Stimulated activated CD4-positive, alpha-beta T cell treated with anti-CD3 and anti-CD28 coated beads, TNF-alpha, amount 100 ng/mL, for 1 hour (primary cell): Measurements from ENCODE around the gene EFEMP2.
"Not testable (repeated sequence)": the region's sequence is repeated elsewhere in the genome, so short reads cannot be mapped to it uniquely, and the experiment has no call there.

ENCODE experiments used
- DNase-seq, 3 donors: peaks; one replicate each; pipeline ENCODE4 v3.0.0-alpha.2; 2020; ENCODE audit warnings: low read depth in 3 of 3, low spot score in 1 of 3

Gene EFEMP2

DNA sequence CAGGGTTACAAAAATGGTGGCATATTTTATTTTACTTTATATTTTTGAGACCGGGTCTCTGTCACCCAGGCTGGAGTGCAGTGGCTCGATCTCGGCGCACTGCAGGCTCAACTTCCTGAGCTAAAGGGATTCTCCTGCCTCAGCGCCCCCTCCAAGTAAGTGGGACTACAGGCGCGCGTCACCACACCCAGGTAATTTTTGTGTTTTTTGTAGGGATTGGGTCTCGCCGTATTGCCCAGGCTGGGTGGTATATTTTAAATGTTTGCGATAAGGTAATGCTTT, 28.2 kb upstream of the EFEMP2 start:
- DNase-seq, result no peak

DNA sequence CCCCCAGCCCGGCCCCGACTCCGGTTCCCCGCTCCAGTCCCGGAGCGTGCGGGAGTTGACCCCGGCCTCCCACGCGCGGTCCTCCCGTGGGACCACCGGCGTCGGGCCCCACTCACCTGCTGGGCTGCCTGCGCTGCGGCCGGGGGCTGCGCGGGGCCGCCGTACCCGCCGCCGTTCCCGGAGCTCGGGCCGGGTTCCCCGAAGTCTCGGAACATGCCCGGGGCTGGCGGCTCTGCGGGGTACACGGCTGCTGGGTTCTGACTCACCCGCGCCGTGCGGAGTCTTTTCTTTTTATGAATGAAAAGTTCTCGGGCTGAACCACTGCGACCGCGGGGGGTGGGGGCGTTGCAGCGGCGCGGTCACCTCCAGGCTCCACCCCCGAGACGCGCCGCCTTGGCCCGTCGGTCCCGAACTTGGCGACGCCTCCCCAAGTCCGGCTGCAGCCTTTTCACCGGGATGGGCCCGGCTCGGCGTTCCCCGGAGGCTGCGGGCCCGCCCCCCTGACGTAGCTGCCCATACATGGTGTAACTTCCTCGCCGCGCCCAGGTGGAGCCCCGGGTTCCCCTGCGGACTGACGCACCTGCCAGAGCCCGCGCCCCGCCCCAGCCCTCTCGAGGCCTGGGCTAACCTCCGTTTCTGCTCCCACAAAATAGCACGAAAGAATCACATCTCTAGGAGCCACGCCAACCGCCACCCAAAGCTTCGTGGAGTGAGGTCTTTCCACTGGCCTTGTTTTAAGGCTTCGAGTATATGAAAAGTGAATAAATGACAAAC, 27.7 kb upstream of the EFEMP2 start, which contains the start of gene FOSL1:
TSS of gene FOSL1 (minus strand) at position 264 of the 774 bp plus-strand sequence. CDS start at position 215, 49 bp downstream.
- DNase-seq, result peak; percentile 80 to 84 (median 82)

DNA sequence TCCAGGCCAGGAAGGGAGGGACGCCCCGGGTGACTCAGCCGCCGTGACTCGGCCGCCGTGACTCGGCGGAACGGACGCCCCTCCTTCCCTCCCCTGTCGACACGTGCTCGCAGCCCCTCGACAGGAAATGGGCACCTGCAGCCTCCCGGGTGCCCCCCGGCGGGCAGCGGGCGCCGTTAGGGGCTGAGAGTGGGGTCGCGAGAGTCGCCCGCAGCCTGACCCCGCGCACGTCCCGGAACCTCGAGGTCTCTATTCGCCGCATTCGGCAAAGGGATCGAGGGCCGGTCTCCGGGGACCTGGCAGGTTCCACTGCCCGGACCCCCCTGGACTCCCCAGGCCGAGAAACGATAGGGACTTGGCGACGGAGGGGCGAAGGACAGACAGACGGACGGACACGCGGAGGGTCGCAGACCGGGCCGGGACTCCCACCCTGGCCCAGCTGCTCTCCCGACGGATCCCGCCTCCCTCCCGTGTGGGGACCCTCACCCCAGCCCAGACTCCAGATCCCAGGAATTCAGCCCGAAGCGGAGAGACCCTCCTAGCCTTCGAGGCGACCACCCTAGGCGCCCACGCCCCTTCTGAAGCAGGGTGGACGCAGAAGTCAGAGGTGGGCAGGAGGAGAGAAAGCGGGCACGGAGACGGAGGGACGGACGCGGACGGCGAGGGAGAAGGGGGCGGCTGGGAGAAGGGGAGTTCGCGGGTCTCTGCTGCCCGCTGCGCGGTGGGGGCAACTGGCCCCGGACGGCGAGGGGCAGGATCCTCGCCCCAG, 26.9 kb upstream of the EFEMP2 start:
- DNase-seq, result peak in 2 of 3 donors; percentile 37 to 68

DNA sequence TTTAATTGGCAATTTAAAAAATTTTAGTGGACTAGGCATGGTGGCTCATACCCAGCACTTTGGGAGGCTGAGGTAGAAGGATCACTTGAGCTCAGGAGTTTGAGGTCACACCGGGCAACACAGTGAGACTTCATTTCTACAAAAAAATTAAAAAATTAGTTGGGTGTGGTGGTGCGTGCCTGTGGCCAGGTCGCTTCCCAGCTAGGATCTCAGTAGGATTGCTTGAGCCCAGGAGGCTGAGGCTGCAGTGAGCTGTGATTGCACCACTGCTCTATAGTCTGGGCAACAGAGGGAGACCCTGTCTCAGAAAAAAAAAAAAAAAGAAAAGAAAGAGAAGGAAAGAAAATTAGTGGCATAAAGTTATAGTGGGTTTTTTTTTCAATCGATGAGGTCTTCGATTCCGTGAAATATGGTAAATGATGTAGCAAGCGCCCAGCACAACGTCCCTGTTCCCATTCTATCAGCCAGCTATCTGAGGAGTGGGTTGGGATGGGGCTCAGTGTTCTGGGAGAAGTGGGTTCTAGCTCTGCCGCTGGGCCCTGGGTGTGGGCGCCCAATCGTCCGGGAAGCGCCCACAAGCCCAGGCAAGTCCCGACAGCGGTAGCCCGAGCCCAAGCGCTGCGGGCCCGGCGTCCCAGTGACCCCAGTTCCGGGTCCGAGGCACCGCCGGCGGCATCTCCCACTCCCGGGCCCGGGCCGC, 26.2 kb upstream of the EFEMP2 start:
- no peak for DNase-seq

DNA sequence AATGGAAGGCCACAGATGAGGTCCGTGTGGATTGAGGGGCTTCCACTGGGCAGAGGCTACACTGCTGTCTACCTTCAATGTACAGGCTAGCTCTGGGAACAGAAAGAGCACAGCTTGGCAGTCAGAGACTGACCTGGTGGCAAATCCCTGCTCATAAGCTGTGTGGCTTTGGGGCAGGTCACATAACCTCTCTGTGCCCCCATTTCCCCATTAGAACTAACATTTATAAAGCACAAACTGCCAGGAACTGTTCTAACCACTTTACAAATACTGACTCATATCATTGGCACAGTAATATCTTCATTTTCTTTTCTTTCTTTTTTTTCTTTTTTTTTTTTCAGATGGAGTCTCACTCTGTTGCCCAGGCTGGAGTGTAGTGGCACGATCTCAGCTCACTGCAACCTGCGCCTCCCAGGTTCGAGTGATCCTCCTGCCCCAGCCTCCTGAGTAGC, 24.4 kb upstream of the EFEMP2 start:
- no peak for DNase-seq

DNA sequence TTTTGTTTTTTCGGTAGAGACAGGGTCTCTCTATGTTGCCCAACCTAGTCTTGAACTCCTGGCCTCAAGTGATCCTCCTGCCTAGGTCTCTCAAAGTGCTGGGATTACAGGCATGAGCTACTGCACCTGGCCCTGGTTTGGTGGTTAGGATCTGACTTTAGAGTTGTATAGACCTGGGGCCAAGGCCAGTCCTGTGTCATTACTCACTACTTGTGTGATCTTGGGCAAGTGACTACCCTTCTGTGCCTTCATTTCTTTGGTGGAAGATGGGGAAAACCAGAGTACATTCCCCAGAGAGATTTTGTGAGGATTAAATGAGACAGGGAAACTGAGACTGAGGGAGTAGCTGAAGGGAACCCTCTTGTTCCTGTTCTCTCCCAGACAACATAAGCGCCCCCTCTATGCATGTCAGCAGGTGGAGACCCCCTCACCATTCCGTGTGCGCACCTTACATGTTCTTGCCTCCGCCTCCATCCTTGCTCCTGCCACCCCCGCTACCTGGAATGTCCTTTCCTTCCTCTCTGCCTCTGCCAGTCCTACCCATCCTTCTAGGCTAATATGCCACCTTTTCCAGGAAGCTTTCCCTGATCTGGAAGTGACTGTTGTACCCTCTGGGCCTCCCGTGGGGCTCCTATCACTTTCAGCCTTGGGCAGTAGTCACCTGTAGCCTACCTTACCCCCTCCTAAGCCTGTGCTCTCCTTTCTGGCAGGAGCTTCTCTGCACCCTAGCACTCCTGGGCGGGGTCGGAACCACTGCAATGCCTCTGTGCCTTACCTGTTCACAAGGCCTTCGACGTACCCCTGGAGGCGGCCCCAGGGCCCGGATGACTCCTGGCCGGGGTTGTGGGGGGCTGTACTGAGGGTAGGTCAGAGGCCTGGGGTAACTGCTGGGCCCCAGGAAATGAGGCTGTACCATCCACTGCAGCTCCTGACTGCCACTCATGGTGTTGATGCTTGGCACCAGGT, 23.7 kb upstream of the EFEMP2 start:
- DNase-seq, result no peak

DNA sequence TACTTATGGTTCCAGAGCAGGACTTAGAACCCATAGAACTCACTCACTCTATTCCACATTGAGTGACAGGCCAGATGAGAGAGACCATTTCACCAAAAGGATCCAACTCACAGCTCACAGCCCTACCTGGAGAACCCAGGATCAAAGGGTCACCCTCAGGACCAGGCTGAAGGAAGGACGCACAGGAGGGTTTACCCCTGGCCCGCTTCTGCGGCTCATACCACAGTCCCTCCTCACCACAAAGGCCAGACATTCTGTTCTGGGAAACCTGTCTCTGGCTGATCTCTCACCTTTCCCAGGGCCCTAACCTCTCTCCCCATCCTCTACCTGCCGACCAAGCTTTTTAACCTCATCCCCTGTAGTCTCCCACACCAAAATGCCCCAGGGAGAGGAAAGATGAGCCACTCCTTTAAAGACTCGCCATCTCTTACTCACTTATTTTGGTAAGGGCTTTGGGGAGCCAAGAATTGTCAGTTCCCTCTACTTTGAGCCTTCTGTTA, 22.9 kb upstream of the EFEMP2 start:
- no peak for DNase-seq

DNA sequence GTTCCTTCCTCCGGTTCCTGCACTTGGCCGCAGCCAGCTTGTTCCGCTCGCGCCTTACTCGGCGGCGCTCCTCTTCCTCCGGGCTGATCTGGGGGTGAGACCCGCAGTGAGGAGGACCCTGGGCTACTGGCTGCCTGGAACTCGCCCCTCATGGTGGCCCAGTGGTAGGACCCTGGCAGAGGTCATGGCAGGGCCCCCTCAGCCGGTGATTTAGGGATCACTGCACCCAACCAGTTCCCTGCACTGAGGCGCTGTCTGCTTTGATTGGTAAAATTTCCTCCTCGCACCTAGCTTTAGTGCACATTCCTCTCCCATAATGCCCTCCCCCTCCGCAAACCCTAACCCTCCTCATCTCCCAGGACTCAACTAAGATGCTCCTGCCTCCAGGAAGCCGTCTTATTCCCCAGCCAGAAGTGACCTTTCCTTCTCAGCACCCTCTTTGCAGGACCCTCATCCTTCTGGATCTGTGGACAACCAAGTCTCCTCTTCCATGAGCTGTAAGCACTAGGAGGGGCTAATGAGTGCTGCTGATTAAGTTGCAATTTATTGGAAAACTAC, 21.5 kb upstream of the EFEMP2 start:
- no peak for DNase-seq

DNA sequence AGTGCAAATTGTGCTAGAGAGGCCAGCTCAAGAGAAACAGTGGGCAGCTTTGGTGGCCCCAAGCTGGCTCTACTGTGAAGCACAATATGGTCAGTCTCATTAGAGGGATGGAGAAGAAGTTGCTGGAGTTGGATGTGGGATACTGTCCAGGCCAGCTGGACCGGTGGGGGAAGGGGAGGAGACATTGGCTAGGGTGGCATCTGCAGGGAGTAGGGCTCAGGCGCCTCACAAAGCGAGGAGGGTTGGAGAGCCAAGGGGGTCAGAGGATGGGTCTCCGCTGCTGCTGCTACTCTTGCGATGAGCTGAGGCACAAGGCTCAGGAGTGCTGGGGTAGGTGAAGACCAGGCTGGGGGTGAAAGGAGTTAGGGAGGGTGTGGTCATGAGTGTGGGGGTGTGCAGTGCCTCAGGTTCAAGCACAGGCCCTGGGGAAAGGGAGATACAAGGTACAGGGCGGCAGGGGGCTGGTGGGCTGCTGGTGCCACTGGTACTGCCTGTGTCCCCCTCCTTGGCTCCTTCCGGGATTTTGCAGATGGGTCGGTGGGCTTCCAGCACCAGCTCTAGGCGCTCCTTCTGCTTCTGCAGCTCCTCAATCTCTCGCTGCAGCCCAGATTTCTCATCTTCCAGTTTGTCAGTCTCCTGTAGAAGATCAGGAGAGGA, 20.2 kb upstream of the EFEMP2 start:
- DNase-seq, result no peak

DNA sequence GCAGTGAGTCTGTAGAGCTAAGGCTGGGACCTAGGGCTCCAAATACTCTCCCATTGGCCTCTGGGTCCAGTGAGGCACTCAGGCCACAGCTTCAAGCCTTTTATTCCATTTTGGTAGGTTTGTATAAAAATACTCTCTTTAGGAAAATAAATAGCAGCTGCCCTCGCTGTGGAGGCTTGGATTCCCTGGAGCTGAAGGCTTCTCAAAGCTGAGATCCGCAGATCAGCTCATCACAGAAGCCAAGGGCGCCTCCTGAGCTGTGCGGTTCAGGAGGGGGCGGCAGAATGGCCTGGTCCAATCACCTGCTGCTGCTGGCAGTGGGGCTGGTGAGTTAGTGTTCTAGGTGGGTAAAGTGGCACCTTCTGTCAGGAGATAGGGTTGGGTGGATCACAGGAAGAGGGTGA, 19.5 kb upstream of the EFEMP2 start:
- DNase-seq, result not testable (repeated sequence)

DNA sequence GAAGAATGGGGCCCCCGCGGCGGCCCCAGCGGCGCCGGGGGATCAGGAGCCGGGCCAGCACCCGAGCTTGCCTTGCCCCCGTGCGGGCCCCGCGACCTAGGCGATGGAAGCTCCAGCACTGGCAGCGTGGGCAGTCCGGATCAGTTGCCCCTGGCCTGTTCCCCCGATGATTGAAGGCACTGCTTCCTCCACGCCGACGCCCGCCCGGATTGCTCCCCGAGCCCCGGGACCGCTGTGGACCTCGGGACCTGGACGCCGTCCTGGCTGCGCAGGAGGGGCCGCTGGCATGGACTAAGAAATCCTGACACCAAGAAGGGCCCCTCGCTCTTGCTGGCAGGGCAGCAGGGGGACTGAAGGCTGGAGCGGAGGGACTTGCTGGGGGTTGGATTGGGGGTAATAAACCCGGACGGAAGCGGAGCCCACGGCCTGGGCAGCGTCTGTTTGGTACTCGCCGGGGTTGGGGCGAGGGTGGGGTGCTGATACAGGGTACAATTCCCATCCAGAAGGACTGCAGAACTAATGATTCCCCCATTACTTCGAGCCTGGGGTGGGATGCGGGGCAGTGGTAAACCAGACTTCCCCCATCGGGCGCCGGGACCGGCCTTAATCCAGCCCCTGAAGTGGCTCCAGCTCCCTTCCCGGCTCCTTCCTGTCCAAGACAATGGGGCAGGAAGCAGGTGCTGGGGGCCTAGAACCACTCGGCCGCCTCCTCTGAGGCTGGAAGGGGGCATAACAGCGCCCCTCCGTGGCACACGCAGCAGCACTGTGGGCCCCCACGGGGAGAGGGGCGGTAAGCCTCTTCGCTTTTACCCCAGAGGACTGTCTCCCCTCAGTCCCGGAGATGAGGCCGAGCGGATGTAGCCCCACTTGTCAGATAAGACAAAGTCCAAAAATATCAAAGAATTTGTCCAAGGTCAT, 18.9 kb upstream of the EFEMP2 start:
- DNase-seq, result peak in 1 of 3 donors; percentile 29

DNA sequence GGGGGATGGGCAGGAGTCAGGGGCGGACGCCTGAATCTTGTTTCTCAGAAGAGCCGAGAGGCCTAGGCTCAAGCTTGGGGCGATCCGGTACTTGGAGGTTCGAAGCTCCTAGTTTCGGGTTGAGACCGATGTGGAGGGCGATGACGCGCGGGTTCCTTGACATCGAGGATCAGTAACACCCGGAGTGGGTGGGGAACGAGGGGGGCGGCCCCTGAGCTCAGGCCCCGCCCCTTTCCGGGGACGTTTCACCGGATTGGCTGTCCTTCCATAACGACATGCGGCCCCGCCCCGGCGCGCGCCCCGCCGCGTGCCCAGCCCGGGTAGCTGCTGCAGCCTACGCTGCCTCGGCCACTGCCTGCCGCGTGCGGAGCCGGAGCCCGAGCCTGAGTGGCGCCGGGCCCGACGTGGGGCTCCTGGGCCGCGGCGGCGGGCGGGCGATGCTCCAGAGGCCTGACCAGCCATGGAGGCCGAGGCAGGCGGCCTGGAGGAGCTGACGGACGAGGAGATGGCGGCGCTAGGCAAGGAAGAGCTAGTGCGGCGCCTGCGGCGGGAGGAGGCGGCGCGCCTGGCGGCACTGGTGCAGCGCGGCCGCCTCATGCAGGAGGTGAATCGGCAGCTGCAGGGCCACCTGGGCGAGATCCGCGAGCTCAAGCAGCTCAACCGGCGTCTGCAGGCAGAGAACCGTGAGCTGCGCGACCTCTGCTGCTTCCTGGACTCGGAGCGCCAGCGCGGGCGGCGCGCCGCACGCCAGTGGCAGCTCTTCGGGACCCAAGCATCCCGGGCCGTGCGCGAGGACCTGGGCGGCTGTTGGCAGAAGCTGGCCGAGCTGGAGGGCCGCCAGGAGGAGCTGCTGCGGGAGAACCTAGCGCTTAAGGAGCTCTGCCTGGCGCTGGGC, 18.0 kb upstream of the EFEMP2 start, which contains the start of gene CCDC85B:
TSS of gene CCDC85B (plus strand) at position 350 of the 895 bp plus-strand sequence. CDS start at position 461, 111 bp downstream.
- DNase-seq, result peak; percentile 94 to 98 (median 98)

DNA sequence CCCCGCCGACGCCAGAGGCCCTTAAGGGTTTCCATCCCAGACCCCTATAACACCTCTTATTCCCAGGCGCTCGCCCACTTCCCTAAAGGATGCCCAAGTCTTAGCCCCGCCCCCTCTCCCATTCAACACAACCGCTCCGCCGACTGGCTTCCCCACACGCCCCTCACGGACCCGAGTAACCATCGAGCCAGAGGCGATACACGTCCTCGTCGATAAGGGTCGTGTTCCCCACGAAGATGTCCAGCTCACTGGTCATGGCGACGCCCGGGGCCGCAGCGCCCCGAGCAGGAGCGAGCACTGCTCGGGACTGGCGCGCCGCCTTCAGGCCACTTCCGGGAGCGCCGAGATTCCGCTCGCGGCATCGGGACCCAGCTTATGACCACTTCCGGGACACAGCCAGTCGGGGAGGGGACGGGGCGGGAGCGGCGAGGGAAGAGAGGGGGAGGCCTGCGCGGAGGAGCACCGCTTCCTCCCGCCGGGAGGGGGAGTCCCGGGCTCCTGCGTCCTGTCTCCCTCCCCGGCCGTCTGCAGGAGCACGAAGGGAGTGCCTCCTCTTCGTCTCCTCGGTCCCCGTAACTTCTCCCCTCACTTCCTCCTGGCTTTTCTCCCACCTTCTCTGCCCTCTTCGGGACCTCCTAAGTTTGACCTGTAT, 15.7 kb upstream of the EFEMP2 start, which contains the start of gene FIBP:
TSS of gene FIBP (minus strand) at position 309 of the 652 bp plus-strand sequence. CDS start at position 256, 53 bp downstream.
- DNase-seq, result peak; percentile 90 to 93 (median 91)

DNA sequence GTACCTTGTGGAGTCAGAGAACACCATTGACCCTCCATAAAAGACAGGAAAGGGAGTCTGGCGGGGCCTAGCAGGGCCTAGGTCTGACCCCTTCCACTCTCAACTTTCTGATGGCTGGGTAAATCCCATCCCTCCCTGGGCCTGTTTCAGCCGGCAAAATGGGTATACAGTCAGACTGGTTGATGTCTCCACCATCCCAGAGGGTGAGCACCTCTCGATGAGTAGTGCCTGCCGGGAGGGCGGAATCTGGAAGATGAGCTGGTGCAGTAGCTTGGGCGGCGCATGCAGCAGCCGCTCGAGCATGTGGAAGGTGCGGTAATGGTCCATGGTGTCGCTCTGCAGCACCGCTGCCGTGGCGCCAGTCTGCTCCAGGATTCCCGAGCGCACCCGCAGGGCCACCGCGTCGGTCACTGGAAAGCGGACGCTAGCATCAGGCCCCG, 15.1 kb upstream of the EFEMP2 start:
- DNase-seq, result no peak

DNA sequence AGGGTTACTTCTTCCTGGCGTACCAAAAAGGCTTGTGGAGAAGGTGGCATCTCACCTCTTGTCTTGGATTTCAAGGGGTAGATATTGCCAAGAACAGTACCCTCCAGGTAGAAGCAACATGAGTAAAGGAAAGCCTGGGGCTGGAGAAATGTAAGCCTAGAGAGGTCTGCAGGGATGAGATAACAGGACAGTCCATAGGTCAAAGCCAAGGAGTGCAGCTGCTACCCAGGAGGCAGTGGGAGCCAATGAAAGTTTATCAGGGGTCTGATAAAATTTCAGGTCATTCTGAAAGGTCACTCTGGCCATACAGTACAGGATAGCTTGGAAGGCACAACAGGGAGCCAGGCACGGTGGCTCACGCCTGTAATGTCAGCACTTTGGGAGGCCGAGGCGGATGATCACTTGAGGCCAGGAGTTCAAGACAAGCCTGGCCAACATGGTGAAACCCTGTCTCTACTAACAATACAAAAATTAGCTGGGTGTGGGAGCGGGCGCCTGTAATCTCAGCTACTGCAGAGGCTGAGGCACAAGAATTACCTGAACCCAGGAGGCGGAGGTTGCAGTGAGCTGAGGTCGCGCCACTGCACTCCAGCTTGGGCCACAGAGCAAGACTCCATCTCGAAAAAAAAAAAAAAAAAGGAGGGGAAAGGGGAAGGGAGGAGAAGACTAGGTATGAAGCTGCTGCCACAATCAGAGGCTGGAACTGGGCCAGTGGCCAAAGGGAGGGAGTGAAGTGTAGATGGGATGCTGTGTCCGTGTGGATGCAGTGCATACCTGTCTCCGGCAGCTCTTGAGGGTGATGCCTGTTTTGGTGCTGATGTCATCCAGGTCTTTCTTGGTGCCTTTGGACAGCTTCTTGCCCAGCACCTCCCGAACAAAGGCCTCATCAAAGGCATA, 14.5 kb upstream of the EFEMP2 start:
- DNase-seq, result no peak
